T-helper 22 cell (primary cell): ENCODE results near the gene SRC.
"Not testable (repeated sequence)": the region's sequence is repeated elsewhere in the genome, so short reads cannot be mapped to it uniquely, and the experiment has no call there.

Experiments used
- DNase-seq: peaks from one replicate; pipeline ENCODE4 v3.0.0-alpha.2; 2020; ENCODE audit warnings: low read depth

The SRC gene

DNA sequence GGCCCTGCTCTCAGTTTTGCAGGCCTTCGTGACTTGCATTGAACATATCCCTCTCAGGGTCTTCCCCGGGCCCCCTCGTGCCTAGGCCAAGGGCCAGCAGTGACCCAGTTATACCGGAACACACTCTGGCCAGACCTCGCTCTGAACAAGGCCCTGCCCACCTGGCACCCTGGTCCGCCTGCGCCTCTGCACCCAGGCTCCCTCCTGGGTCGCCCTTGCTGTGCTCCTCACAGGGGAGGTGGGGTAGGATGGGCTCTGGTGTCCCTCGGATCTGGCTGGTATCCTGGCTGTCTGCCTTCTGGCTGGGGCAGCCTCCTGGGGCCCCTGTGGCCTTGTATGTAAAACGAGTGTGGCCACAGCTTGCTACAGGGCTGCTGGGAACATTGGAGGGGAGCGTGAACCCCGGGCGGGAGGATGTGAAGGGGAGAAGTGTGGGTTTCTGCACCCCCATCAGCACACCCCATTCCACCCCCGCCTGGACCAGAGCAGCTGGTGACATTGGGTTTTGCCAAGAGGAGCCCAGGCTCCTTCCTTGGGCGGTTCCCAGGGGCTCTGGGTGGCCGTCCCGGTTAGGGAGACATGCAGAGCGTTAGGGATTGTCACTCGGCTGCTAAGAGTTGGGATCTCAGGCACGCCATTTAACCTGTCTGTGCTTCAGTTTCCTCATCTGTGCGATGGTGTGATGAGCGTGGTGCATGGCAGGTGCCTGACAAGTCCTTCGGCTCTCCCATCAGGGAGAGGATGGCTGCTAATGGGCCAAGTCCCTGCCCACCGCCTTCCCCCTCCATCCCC is 17.5 kb downstream of the SRC start:
- DNase-seq: no peak

DNA sequence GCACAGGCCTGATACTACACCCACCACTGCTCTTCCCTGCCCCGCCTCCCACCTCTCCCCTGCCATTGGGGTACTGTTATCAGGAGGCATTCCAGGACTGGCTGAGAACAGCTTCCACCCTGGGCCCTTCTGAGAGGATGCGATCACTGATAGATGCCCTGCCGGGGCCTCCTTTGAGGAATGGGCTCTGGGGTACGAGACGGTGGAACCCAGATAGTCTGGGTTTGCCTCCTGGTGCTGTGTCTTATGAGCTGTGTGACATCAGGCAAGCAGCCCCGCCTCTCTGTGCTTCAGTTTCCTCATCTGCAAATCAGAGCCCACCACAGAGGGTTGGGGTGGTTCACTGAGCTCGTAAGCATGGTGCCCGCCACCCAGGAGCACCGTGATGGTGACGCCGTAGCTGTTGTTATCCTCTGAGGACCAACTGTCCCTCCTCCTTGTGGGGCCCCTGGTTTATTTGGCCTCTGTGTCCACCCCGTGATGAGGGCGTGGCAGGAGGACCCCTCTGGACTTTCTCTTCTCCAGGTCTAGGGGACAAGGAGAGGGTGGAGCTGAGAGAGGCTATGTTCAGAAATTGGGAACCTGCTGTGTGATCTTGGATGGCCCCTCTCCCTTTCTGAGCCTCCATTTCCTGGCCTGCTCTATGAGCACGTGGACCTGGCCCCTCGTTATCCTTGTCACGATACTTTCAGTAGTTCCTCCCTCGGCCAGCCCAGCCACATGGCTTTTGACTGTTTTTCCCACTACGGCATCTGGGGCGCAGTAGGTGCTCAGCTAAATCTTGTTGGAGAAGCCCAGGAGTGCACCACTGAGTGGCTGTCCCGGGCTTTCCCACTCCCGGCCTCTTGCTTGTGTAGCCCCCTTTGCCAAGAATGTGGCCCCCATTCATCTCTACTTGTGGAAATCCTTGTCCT is 18.3 kb downstream of the SRC start:
- DNase-seq: no peak

DNA sequence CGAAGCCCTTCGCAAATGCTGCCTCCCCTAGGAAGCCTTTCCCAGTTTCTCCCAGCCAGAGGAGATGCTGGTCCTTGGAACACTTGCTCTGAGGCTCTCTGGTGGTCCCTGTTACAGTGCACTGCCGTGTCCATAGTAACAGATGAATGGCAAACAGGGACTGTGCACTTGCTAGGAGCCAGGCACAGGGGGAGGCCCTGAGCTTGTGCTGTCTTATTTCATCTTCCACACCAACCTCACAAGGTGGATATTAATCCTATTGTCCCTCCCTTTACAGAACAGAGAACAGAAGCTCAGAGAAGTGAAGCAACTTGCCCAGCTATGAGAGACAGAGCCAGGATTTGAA is 19.0 kb downstream of the SRC start:
- DNase-seq: no peak

- DNase-seq: no peak
These were observed 20.1 kb downstream of the SRC start for GRCh38 chr20:37365760-37366638.

GRCh38 chr20:37366743-37367142 is 20.8 kb downstream of the SRC start:
- DNase-seq: no peak

GRCh38 chr20:37369846-37370245 is 23.9 kb downstream of the SRC start:
- DNase-seq: no peak

DNA sequence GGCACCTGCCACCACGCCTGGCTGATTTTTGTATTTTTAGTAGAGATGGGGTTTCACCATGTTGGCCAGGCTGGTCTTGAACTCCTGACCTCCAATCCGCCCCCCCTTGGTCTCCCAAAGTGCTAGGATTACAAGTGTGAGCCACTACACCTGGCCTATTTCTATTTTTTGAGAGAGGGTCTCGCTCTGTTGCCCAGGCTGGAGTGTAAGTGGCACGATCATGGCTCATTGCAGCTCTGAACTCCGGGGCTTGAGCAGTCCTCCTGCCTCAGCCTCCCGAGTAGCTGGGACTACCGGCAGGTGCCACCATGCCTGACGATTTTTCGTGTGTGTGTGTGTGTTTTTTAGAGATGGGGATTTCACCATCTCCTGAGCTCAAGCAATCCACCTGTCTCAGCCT is 25.9 kb downstream of the SRC start:
- DNase-seq: not testable (repeated sequence)

DNA sequence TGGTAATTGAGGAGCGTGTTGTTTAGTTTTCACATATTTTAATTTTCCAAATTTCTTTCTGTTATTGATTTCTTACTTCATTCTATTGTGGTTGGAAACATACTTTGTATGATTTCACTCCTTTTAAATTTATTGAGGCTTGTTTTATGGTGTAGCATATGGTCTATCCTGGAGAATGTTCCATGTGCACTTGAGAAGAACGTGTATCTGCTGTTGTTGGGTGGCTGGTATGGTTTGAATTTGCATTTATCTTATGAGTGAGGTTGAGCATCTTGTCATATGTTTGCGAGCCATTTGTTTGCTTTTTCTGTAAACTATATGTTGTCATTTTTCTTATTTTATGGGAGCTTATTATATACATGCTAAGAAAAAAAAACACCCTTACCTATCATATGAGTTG is 26.5 kb downstream of the SRC start:
- no peak for DNase-seq

- no peak for DNase-seq
These were observed 27.2 kb downstream of the SRC start for GRCh38 chr20:37373020-37373598.

- no peak for DNase-seq
These were observed 29.3 kb downstream of the SRC start for GRCh38 chr20:37375227-37375626.

DNA sequence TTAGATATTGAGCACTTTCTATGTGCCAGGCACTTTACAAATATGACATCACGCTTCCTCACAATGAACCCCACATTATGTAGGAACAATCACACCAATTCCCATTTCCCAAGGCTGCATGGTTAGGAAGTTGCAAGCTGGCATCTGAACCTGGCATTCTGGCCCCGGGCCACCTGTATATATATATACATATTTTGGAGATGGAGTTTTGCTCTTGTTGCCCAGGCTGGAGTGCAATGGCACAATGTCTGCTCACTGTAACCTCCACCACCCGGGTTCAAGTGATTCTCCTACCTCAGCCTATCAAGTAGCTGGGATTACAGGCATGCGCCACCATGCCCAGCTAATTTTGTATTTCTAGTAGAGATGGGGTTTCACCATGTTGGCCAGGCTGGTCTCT is 30.4 kb downstream of the SRC start:
- DNase-seq: no peak

- DNase-seq: no peak
These were observed 30.9 kb downstream of the SRC start for GRCh38 chr20:37376791-37377190.

DNA sequence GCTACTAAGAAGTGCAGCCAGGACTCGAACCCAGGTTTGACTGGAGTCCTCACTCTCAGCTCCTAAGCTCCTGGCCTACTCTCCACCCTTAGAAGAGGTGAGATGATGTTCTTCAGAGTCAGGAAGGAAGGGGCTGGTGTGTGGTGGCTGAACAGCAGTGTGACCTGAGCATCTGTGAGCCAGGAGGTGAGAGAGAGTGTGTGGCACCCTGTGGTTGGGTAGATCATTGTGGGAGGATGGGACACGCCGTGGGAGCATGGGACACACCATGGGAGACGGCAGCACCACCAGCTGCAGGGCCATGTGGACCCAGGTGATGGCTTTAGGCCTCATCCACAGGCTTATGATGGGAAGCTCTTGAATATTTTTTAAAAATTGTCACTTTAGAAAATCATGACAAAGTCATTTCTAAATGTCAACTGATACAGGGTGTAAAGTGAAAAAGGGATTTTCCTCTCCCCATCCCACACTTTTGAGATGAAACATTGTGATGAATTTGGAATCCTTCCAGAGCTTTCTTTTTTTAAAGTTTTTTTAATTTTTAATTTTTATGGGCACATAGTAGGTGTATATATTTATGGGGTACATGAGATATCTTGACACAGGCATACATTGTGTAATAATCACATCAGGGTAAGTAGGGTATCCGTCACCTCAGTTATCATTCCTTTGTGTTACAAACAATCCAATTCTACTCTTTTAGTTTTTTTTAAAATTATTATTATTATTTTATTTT is 31.6 kb downstream of the SRC start:
- no peak for DNase-seq

DNA sequence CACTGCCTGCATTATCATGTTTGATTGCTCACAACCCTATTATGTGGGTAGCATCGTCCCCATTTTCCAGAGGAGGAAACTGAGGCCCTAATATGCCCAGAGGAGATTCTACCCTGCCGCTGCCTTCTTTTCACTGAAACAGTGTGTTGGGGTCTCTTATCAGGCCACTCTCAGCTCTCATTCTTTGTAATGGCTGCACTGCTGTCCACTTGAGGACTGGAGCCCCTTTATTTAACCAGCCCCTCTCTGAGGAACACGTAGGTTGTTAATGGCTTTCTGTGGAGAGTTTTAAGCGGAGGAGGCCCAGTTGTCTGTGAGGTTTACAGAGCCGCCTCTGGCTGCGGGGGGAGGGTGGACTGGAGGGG is 32.5 kb downstream of the SRC start:
- DNase-seq: no peak

- DNase-seq: no peak
These were observed 33.1 kb downstream of the SRC start for GRCh38 chr20:37378785-37379598.

GRCh38 chr20:37379967-37380828 is 34.3 kb downstream of the SRC start:
- DNase-seq: no peak

- no peak for DNase-seq
These were observed 35.1 kb downstream of the SRC start for GRCh38 chr20:37380864-37381579.

GRCh38 chr20:37381621-37382471 is 35.9 kb downstream of the SRC start:
- no peak for DNase-seq
